ENCODE measurements around the gene GGT1.
"Not testable (repeated sequence)": the region's sequence is repeated elsewhere in the genome, so short reads cannot be mapped to it uniquely, and the experiment has no call there.

GGT1 gene

GRCh38 chr22:24642307-24642706, 39.3 kb downstream of the GGT1 start:
- not testable (repeated sequence) for DNase-seq (ENCODE audit: low read depth)

GRCh38 chr22:24644409-24644808, 41.4 kb downstream of the GGT1 start:
- DNase-seq (ENCODE audit: low read depth): not testable (repeated sequence)

GRCh38 chr22:24645408-24646399, 42.7 kb downstream of the GGT1 start:
- DNase-seq (ENCODE audit: low read depth): not testable (repeated sequence)

GRCh38 chr22:24646756-24647155, 43.8 kb downstream of the GGT1 start:
- not testable (repeated sequence) for DNase-seq (ENCODE audit: low read depth)

GRCh38 chr22:24649371-24649770, 46.4 kb downstream of the GGT1 start:
- DNase-seq (ENCODE audit: low read depth): not testable (repeated sequence)

- peak; percentile 26 for DNase-seq (ENCODE audit: low read depth)
Measured at GRCh38 chr22:24650884-24651283, 47.9 kb downstream of the GGT1 start.

- DNase-seq (ENCODE audit: low read depth): not testable (repeated sequence)
Measured at GRCh38 chr22:24665395-24665794, 62.4 kb downstream of the GGT1 start.

- not testable (repeated sequence) for DNase-seq (ENCODE audit: low read depth)
Measured at GRCh38 chr22:24667904-24668303, 64.9 kb downstream of the GGT1 start.

- DNase-seq (ENCODE audit: low read depth): not testable (repeated sequence)
Measured at GRCh38 chr22:24672532-24672931, 69.5 kb downstream of the GGT1 start.
